ENCODE measurements around the gene TMEM54. TPM values are rescaled to one million over a fixed set of nuclear protein-coding genes. Genes with fewer than 3 reads are reported as not detected.
A peak's percentile ranks its signal among the peaks of the same experiment; 100 is the strongest.

TMEM54 gene
- total RNA-seq, 1 donor from 2014 or later: 14.5 TPM

- Histone ChIP-seq H3K79me2 (ENCODE audit: low read depth) (no peaks in the 10 kb centered on the region), H3K9ac (no peak overlapping the region), H3K4me1 (peaks cover 16% of the 10 kb centered on the region), H3K36me3 (no peaks in the 10 kb centered on the region), H3K27ac (no peak overlapping the region), H3F3A (ENCODE audit: low read depth) (peaks cover 17% of the 10 kb centered on the region), H3K4me2 (no peak overlapping the region), H4K20me1 (ENCODE audit: low read depth) (peaks cover 38% of the 10 kb centered on the region), H2AFZ (replicated peaks) (no peak overlapping the region), H3K4me3 (no peak overlapping the region), H3K27me3 (peaks cover 65% of the 10 kb centered on the region), H3K9me3 (ENCODE audit: low read depth) (no peaks in the 10 kb centered on the region)
- H3K27ac Mint-ChIP-seq: no peak overlapping the region
- TF ChIP-seq EZH2 (IDR thresholded peaks at IDR 0.05) (no peak), EZH2phosphoT487 (IDR thresholded peaks at IDR 0.05) (no peak), CTCF (IDR thresholded peaks at IDR 0.05) (no peak)
- H3K27me3 Mint-ChIP-seq (ENCODE audit: insufficient read depth, low read depth): peaks cover 38% of the 10 kb centered on the region
- H3K9me3 Mint-ChIP-seq: no peaks in the 10 kb centered on the region
- peaks cover 20% of the 10 kb centered on the region for H3K4me1 Mint-ChIP-seq
- no peaks in the 10 kb centered on the region for H3K36me3 Mint-ChIP-seq
- H3K4me3 Mint-ChIP-seq: no peak overlapping the region
- no peak for DNase-seq (ENCODE audit: low spot score)
These were observed 10.0 kb downstream of the TMEM54 start for GRCh38 chr1:32891241-32891570.

GRCh38 chr1:32890516-32891240 is 10.5 kb downstream of the TMEM54 start:
- peaks cover 70% of the 10 kb centered on the region for H3K27me3 ChIP-seq
- no peak overlapping the region for H3K4me2 ChIP-seq
- H3K36me3 ChIP-seq: no peaks in the 10 kb centered on the region
- no peak overlapping the region for H3K27ac Mint-ChIP-seq
- no peaks in the 10 kb centered on the region for H3K36me3 Mint-ChIP-seq
- H3K4me1 Mint-ChIP-seq: peaks cover 18% of the 10 kb centered on the region
- H4K20me1 ChIP-seq (ENCODE audit: low read depth): peaks cover 43% of the 10 kb centered on the region
- no peak overlapping the region for H3K4me3 ChIP-seq
- no peak overlapping the region for H3K9ac ChIP-seq
- H3K27ac ChIP-seq: no peak overlapping the region
- H3K79me2 ChIP-seq (ENCODE audit: low read depth): no peaks in the 10 kb centered on the region
- H3K9me3 ChIP-seq (ENCODE audit: low read depth): no peaks in the 10 kb centered on the region
- H3K27me3 Mint-ChIP-seq (ENCODE audit: insufficient read depth, low read depth): peaks cover 41% of the 10 kb centered on the region
- TF ChIP-seq EZH2 (IDR thresholded peaks at IDR 0.05) (no peak), CTCF (IDR thresholded peaks at IDR 0.05) (no peak), EZH2phosphoT487 (IDR thresholded peaks at IDR 0.05) (no peak)
- no peak for DNase-seq (ENCODE audit: low spot score)
- H3K4me1 ChIP-seq: peaks cover 21% of the 10 kb centered on the region
- peak overlapping the region; percentile 57 for H3K4me3 Mint-ChIP-seq
- H3F3A ChIP-seq (ENCODE audit: low read depth): peaks cover 17% of the 10 kb centered on the region
- no peak overlapping the region for H2AFZ ChIP-seq (replicated peaks)
- H3K9me3 Mint-ChIP-seq: no peaks in the 10 kb centered on the region

GRCh38 chr1:32889731-32890278 is 11.4 kb downstream of the TMEM54 start:
- peaks cover 49% of the 10 kb centered on the region for H3K27me3 Mint-ChIP-seq (ENCODE audit: insufficient read depth, low read depth)
- no peaks in the 10 kb centered on the region for H3K36me3 Mint-ChIP-seq
- H3K4me2 ChIP-seq: no peak overlapping the region
- peaks cover 52% of the 10 kb centered on the region for H4K20me1 ChIP-seq (ENCODE audit: low read depth)
- no peak overlapping the region for H3K4me3 ChIP-seq
- no peak overlapping the region for H2AFZ ChIP-seq (replicated peaks)
- H3K27ac ChIP-seq: no peak overlapping the region
- peak overlapping the region; percentile 57 for H3K4me3 Mint-ChIP-seq
- H3K9me3 Mint-ChIP-seq: no peaks in the 10 kb centered on the region
- no peaks in the 10 kb centered on the region for H3K9me3 ChIP-seq (ENCODE audit: low read depth)
- DNase-seq (ENCODE audit: low spot score): no peak
- peaks cover 79% of the 10 kb centered on the region for H3K27me3 ChIP-seq
- no peak overlapping the region for H3K27ac Mint-ChIP-seq
- H3K4me1 Mint-ChIP-seq: peaks cover 22% of the 10 kb centered on the region
- H3K36me3 ChIP-seq: no peaks in the 10 kb centered on the region
- no peaks in the 10 kb centered on the region for H3K79me2 ChIP-seq (ENCODE audit: low read depth)
- no peak overlapping the region for H3K9ac ChIP-seq
- H3F3A ChIP-seq (ENCODE audit: low read depth): peaks cover 17% of the 10 kb centered on the region
- peaks cover 22% of the 10 kb centered on the region for H3K4me1 ChIP-seq
- TF ChIP-seq EZH2 (IDR thresholded peaks at IDR 0.05) (no peak), EZH2phosphoT487 (IDR thresholded peaks at IDR 0.05) (no peak), CTCF (IDR thresholded peaks at IDR 0.05) (no peak)
